Colonic mucosa (tissue), 4 donors: ENCODE results near the gene ARHGAP15. TPM values are rescaled to one million over a fixed set of nuclear protein-coding genes. Genes with fewer than 3 reads are reported as not detected.

Experiments
- DNase-seq: peaks from one replicate; pipeline ENCODE4 v3.0.0-alpha.2; 2020
- H3K27ac ChIP-seq: fragments of 200-600 bp; one replicate; pipeline ENCODE4 v1.8.0; 2021
- H3K27me3 ChIP-seq: fragments of 200-600 bp; one replicate; pipeline ENCODE4 v1.8.0; 2021
- H3K36me3 ChIP-seq: fragments of 200-600 bp; one replicate; pipeline ENCODE4 v1.8.0; 2021
- H3K4me1 ChIP-seq: fragments of 200-600 bp; one replicate; pipeline ENCODE4 v1.8.0; 2021; ENCODE audit warnings: mild to moderate bottlenecking
- H3K4me3 ChIP-seq: fragments of 200-600 bp; one replicate; pipeline ENCODE4 v1.8.0; 2021
- H3K9ac ChIP-seq, 2 donors: one replicate each; pipeline ENCODE4 v1.7.0; 2013; ENCODE audit warnings: control low read depth in 2 of 2, low read depth in 2 of 2, low read length in 2 of 2
- H3K9me3 ChIP-seq: fragments of 200-600 bp; one replicate; pipeline ENCODE4 v1.8.0; 2021
- intact Hi-C: fragments of 100-400 bp; cut with DNase I; formaldehyde crosslinking; loops from one replicate; pipeline ENCODE4 v1.14.1; 2022
- total RNA-seq, 2 donors: library from RNA; stranded (reverse); fragmentation: NEBNext Ultra II Directional in 1 of 2; extraction: Animal tissue kit (Norgen Biotek cat#: 25700) in 1 of 2; gene quantifications; one replicate each; pipeline ENCODE4 v1.2.1, GENCODE V29; 2021
- TF ChIP-seq, protein P1 (sequence below): fragments of 200-600 bp; IDR thresholded peaks from one replicate; pipeline ENCODE4 v1.8.0; 2022; ENCODE audit warnings: antibody characterized with exemption, mild to moderate bottlenecking
- donor health status: healthy.
- donor health status: DM: no; HTN: no; CAD: no.
- donor health status: DM: no; HTN: no; CAD: no.

ARHGAP15 gene
- total RNA-seq, 2 donors from 2014 or later: 1.6 to 3.7 TPM

DNA sequence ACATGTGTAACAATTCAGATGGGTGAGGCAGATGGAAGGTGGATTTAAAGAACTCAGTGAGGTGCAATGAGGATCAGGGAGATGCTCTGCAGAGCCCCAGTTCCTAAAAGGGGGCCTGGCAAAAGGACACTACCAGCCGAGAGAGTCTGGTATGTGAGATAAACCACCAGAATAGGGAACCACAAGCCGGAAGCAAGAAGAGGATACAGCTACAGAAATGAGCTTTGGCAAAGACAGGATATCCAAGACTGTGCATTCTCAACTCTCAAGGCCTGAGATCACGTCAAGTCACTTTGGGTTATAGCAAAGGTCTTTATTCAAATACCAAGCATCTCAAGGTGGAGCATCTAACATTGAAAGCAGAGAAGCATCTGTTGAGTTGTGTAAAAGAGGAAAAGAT, 293.5 kb downstream of the ARHGAP15 start:
- H3K27me3 ChIP-seq: no peaks in the 10 kb centered on the region
- intact Hi-C loops: no loop called here
- TF ChIP-seq, protein P1, sequence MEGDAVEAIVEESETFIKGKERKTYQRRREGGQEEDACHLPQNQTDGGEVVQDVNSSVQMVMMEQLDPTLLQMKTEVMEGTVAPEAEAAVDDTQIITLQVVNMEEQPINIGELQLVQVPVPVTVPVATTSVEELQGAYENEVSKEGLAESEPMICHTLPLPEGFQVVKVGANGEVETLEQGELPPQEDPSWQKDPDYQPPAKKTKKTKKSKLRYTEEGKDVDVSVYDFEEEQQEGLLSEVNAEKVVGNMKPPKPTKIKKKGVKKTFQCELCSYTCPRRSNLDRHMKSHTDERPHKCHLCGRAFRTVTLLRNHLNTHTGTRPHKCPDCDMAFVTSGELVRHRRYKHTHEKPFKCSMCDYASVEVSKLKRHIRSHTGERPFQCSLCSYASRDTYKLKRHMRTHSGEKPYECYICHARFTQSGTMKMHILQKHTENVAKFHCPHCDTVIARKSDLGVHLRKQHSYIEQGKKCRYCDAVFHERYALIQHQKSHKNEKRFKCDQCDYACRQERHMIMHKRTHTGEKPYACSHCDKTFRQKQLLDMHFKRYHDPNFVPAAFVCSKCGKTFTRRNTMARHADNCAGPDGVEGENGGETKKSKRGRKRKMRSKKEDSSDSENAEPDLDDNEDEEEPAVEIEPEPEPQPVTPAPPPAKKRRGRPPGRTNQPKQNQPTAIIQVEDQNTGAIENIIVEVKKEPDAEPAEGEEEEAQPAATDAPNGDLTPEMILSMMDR: no peak
- DNase-seq: no peak
- H3K36me3 ChIP-seq: no peaks in the 10 kb centered on the region
- H3K4me1 ChIP-seq: no peaks in the 10 kb centered on the region
- H3K9ac ChIP-seq: no peak overlapping the region
- no peaks in the 10 kb centered on the region for H3K9me3 ChIP-seq
- no peak overlapping the region for H3K4me3 ChIP-seq
- H3K27ac ChIP-seq: no peak overlapping the region

DNA sequence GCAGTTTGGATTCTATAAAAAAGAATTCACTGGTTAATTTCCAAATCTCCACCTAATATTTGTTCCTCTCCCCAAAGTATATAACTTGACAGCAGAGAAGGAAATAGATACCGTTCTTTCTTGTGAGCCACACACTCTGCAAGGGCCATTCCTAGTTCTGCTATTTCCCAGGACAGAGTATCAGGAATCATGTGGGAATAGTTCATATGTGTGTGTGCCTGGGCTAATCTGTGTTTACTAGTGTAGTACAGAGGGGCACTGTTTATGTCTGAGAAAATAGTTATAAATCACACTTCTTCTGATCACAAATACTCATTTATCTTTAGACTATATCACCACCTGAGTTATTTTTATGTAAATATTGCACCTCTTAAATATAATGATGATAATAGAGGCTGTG, 296.7 kb downstream of the ARHGAP15 start:
- Histone ChIP-seq H3K27ac (no peak overlapping the region), H3K4me1 (no peaks in the 10 kb centered on the region), H3K9ac (no peak overlapping the region), H3K9me3 (no peaks in the 10 kb centered on the region), H3K36me3 (no peaks in the 10 kb centered on the region), H3K27me3 (no peaks in the 10 kb centered on the region), H3K4me3 (no peak overlapping the region)
- no peak for DNase-seq
- intact Hi-C loops: no loop called here
- TF ChIP-seq, protein P1: no peak

DNA sequence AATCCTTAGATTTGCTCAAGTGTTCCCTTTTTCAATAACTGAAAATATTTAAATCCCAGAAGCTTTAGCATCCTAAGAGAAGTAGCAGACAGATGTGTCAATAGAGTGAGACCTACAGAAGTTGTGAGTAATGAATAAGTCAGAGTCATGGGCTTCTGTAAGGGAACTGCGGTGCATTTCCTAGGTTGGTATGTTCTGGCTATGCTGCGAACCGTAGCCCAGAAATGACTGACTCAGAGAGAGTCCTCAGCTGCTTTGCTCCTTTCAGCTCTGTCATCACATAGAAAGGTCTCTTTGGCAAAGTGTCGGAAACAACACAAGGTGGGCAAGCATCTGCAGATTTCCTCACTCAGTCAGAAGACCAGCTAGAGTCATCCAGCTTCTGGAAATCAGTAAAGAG, 297.1 kb downstream of the ARHGAP15 start:
- no peak for DNase-seq
- intact Hi-C loops: no loop called here
- no peaks in the 10 kb centered on the region for H3K9me3 ChIP-seq
- no peak overlapping the region for H3K4me3 ChIP-seq
- TF ChIP-seq, protein P1: no peak
- no peaks in the 10 kb centered on the region for H3K36me3 ChIP-seq
- no peak overlapping the region for H3K9ac ChIP-seq
- H3K27me3 ChIP-seq: no peaks in the 10 kb centered on the region
- H3K27ac ChIP-seq: no peak overlapping the region
- H3K4me1 ChIP-seq: no peaks in the 10 kb centered on the region

DNA sequence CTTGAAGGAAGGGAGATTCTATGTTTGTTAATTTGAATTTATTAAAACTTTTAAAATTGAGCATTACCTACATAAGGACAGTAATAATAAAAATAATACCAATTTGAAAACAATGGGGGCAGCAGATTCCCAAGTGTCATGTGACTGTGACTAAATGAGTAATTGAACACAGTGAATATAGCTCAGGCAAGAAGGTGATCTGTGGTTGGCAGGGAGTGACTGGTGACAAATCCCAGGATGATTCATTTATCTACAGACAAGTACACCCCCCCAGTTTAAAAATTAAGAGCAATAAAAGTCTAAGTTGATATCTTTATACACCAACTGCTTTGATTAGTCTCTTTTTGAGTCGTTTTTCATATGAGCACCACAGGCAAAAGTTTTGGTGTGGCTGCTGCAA, 299.5 kb downstream of the ARHGAP15 start:
- H3K27ac ChIP-seq: no peak overlapping the region
- no peak overlapping the region for H3K4me3 ChIP-seq
- DNase-seq: no peak
- H3K27me3 ChIP-seq: no peaks in the 10 kb centered on the region
- TF ChIP-seq, protein P1: no peak
- H3K9ac ChIP-seq: no peak overlapping the region
- no peaks in the 10 kb centered on the region for H3K36me3 ChIP-seq
- intact Hi-C loops: no loop called here
- no peaks in the 10 kb centered on the region for H3K4me1 ChIP-seq
- no peaks in the 10 kb centered on the region for H3K9me3 ChIP-seq

DNA sequence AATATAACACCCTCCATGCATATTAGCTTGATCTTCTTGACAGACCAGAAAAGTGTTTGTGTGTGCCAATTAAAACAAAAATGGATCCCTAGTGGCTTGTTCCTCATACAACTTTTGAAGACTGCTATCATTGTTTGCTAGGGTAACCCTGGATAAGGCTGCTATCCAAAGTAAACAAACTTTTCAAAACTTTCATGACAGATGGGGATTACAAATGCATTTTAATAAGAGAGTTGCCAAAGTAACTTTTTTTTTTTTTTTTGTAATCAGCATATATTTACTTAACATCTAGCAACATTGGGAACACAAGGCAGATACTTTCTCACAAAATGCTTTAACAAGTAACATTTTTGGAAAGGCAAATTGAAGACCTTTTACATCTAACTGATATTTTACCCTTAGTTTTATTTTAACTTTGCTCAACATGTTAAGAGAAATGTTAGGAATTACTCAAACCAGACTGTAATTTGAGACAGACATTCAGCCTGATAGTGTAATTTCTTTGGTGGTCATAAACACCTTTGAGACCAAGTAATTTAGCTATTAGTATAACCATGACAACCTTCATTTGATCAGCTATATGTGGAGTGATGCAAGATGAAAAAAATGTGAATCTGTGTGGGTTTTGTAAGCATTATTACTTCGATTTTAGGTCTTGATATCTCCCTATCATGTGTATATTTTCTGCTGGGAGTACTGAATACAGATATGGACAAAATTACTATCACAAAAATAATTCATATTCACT, 300.9 kb downstream of the ARHGAP15 start:
- H3K27me3 ChIP-seq: no peaks in the 10 kb centered on the region
- DNase-seq: no peak
- no peak overlapping the region for H3K4me3 ChIP-seq
- TF ChIP-seq, protein P1: no peak
- H3K36me3 ChIP-seq: no peaks in the 10 kb centered on the region
- intact Hi-C loops: no loop called here
- H3K9me3 ChIP-seq: no peaks in the 10 kb centered on the region
- H3K9ac ChIP-seq: no peak overlapping the region
- H3K4me1 ChIP-seq: no peaks in the 10 kb centered on the region
- no peak overlapping the region for H3K27ac ChIP-seq
